IMR-90 (cell line): ENCODE measurements around the gene AGFG1. TPM values are rescaled to one million over a fixed set of nuclear protein-coding genes. Genes with fewer than 3 reads are reported as not detected.

Source experiments
- ATAC-seq: fragments of 200-7000 bp; cut with Tn5 transposase; 2 replicates; pipeline ENCODE4 v1.9.1; 2020; ENCODE audit warnings: low read depth, mild to moderate bottlenecking, moderate library complexity
- BruUV-seq: library from RNA; stranded (reverse); fragments of 400-500 nt; replicated peaks from 2 replicates; lab custom pipeline; 2021; lab: Mats Ljungman, UMichigan
- CTCF ChIA-PET: fragments of 300-600 bp; formaldehyde crosslinking; extraction: SDS; loops from one replicate; lab custom pipeline; 2021; ENCODE audit warnings: antibody characterized with exemption; lab: Yijun Ruan, JAX
- POLR2A ChIA-PET: fragments of 300-600 bp; sonication (Branson Sonifier 250); formaldehyde crosslinking; loops from one replicate; lab custom pipeline; 2022; ENCODE audit warnings: antibody characterized with exemption; ENCODE audit not compliant: unreplicated experiment; lab: Charles Lee
- DNase-seq: peaks from one replicate; pipeline ENCODE4 v3.0.0; 2013
- H2AFZ ChIP-seq: replicated peaks from 2 replicates; pipeline ENCODE3; 2013; ENCODE audit warnings: low read length, mild to moderate bottlenecking; ENCODE audit not compliant: poor library complexity
- H2AK5ac ChIP-seq: 2 replicates; pipeline ENCODE4 v1.6.1; 2013; ENCODE audit warnings: low read depth, low read length, inconsistent platforms
- H2AK9ac ChIP-seq: replicated peaks from 2 replicates; pipeline ENCODE3; 2013; ENCODE audit warnings: mild to moderate bottlenecking, low read depth, low read length, moderate library complexity; ENCODE audit not compliant: poor library complexity
- H2BK120ac ChIP-seq: 2 replicates; pipeline ENCODE4 v1.6.1; 2013; ENCODE audit warnings: low read depth, low read length, inconsistent platforms
- H2BK15ac ChIP-seq: 3 replicates; pipeline ENCODE4 v1.6.1; 2013; ENCODE audit warnings: low read depth, low read length, inconsistent platforms
- H2BK20ac ChIP-seq: 2 replicates; pipeline ENCODE4 v1.6.1; 2013; ENCODE audit warnings: low read depth, mild to moderate bottlenecking, inconsistent platforms, low read length, moderate library complexity
- H2BK5ac ChIP-seq: 2 replicates; pipeline ENCODE4 v1.6.1; 2013; ENCODE audit warnings: mild to moderate bottlenecking, low read depth, low read length, inconsistent platforms; ENCODE audit not compliant: poor library complexity, severe bottlenecking
- H3K14ac ChIP-seq: replicated peaks from 2 replicates; pipeline ENCODE4 v1.6.1; 2013; ENCODE audit warnings: low read depth, low read length, inconsistent platforms
- H3K18ac ChIP-seq: 2 replicates; pipeline ENCODE4 v1.6.1; 2013; ENCODE audit warnings: low read depth, low read length, control low read depth
- H3K23ac ChIP-seq: 2 replicates; pipeline ENCODE4 v1.6.1; 2013; ENCODE audit warnings: low read depth, low read length, inconsistent platforms
- H3K27ac ChIP-seq: 2 replicates; pipeline ENCODE4 v1.5.1; 2013; ENCODE audit warnings: mild to moderate bottlenecking, control low read depth, low read length; ENCODE audit not compliant: insufficient read depth
- H3K27me3 ChIP-seq: 2 replicates; pipeline ENCODE4 v1.6.1; 2013; ENCODE audit warnings: low read length; ENCODE audit not compliant: control insufficient read depth, insufficient read depth
- H3K36me3 ChIP-seq: 2 replicates; pipeline ENCODE4 v1.6.1; 2013; ENCODE audit warnings: low read length, mixed read lengths; ENCODE audit not compliant: control insufficient read depth, insufficient read depth
- H3K4ac ChIP-seq: 2 replicates; pipeline ENCODE4 v1.6.1; 2013; ENCODE audit warnings: low read depth, low read length, inconsistent platforms
- H3K4me1 ChIP-seq: 2 replicates; pipeline ENCODE4 v1.6.1; 2013; ENCODE audit warnings: low read length, mixed read lengths; ENCODE audit not compliant: control insufficient read depth, insufficient read depth
- H3K4me2 ChIP-seq: 2 replicates; pipeline ENCODE4 v1.6.1; 2013; ENCODE audit warnings: low read depth, mild to moderate bottlenecking, control low read depth, low read length, moderate library complexity
- H3K4me3 ChIP-seq: 2 replicates; pipeline ENCODE4 v1.5.1; 2013; ENCODE audit warnings: low read depth, mild to moderate bottlenecking, control low read depth, low read length, moderate library complexity; ENCODE audit not compliant: insufficient read depth
- H3K56ac ChIP-seq: 2 replicates; pipeline ENCODE4 v1.6.1; 2013; ENCODE audit warnings: low read length, inconsistent platforms; ENCODE audit not compliant: insufficient read depth; ENCODE audit errors: extremely low read depth
- H3K79me1 ChIP-seq, 2 experiments: 2 replicates each; pipeline ENCODE4 v1.6.1; 2013; ENCODE audit warnings: low read length in 2 of 2, inconsistent platforms in 1 of 2, low read depth in 1 of 2
- H3K9ac ChIP-seq: 2 replicates; pipeline ENCODE4 v1.6.1; 2013; ENCODE audit warnings: low read depth, low read length, control low read depth
- H3K9me1 ChIP-seq: 2 replicates; pipeline ENCODE4 v1.6.1; 2013; ENCODE audit warnings: low read length, inconsistent platforms; ENCODE audit not compliant: insufficient read depth
- H3K9me3 ChIP-seq: 2 replicates; pipeline ENCODE4 v1.6.1; 2013; ENCODE audit warnings: low read length; ENCODE audit not compliant: control insufficient read depth, insufficient read depth
- H4K20me1 ChIP-seq: 2 replicates; pipeline ENCODE4 v1.6.1; 2013; ENCODE audit warnings: low read length, inconsistent platforms; ENCODE audit not compliant: insufficient read depth
- H4K5ac ChIP-seq: 2 replicates; pipeline ENCODE4 v1.6.1; 2013; ENCODE audit warnings: mild to moderate bottlenecking, low read depth, low read length, control low read depth
- H4K8ac ChIP-seq, 2 experiments: 2 replicates each; pipeline ENCODE4 v1.6.1; 2013; ENCODE audit warnings: low read depth in 2 of 2, low read length in 2 of 2, control low read depth in 1 of 2, inconsistent platforms in 1 of 2
- H4K91ac ChIP-seq: 2 replicates; pipeline ENCODE4 v1.6.1; 2013; ENCODE audit warnings: low read depth, low read length, inconsistent platforms; ENCODE audit not compliant: insufficient read depth
- BHLHE40 ChIP-seq: fragments of 150-350 bp; IDR thresholded peaks from 2 replicates; pipeline ENCODE4 v1.6.1; 2016; ENCODE audit warnings: mild to moderate bottlenecking, low read depth, low read length
- CEBPB ChIP-seq: IDR thresholded peaks from 2 replicates; pipeline ENCODE4 v1.6.1; 2012; ENCODE audit warnings: low read depth, low read length, improper control_type of control experiment
- CHD1 ChIP-seq: IDR thresholded peaks from 2 replicates; pipeline ENCODE4 v1.6.1; 2012; ENCODE audit warnings: low read depth, low read length, improper control_type of control experiment
- FOS ChIP-seq: fragments of 150-350 bp; IDR thresholded peaks from 2 replicates; pipeline ENCODE4 v1.6.1; 2016; ENCODE audit warnings: low read depth, low read length
- MAFK ChIP-seq: IDR thresholded peaks from 2 replicates; pipeline ENCODE4 v1.6.1; 2012; ENCODE audit warnings: low read depth, low read length, improper control_type of control experiment
- MXI1 ChIP-seq: IDR thresholded peaks from 2 replicates; pipeline ENCODE4 v1.6.1; 2012; ENCODE audit warnings: low read depth, mild to moderate bottlenecking, low read length, moderate library complexity, borderline replicate concordance
- NFE2L2 ChIP-seq: fragments of 150-350 bp; IDR thresholded peaks from 2 replicates; pipeline ENCODE4 v1.6.1; 2016; ENCODE audit warnings: low read depth, mild to moderate bottlenecking, low read length
- RAD21 ChIP-seq: IDR thresholded peaks from 2 replicates; pipeline ENCODE4 v1.6.1; 2012; ENCODE audit warnings: low read length, improper control_type of control experiment
- dilution Hi-C: fragments of 300-500 bp; cut with HindIII; formaldehyde crosslinking; loops from one replicate; pipeline ENCODE4 v1.14.3; 2018; ENCODE audit warnings: low sequenced_read_pairs; ENCODE audit not compliant: unreplicated experiment
- in situ Hi-C: fragments of 300-500 bp; cut with MboI; formaldehyde crosslinking; loops from 3 replicates; pipeline ENCODE4 v1.14.3; 2019; ENCODE audit warnings: low sequenced_read_pairs, inconsistent platforms, mixed read lengths
- intact Hi-C: fragments of 100-400 bp; cut with micrococcal nuclease; formaldehyde crosslinking; loops from 2 replicates; pipeline ENCODE4 v1.10.0; 2022
- polyA plus RNA-seq, 3 experiments: library from polyadenylated mRNA; depleted of rRNA; stranded (reverse); fragments of >200 nt; gene quantifications; 2 replicates each; pipeline ENCODE4 v1.2.3, GENCODE V29; 2012; ENCODE audit warnings: low replicate concordance in 1 of 3
- total RNA-seq: library from RNA; depleted of rRNA; stranded (reverse); fragments of >200 nt; gene quantifications from 2 replicates; pipeline ENCODE4 v1.2.3, GENCODE V29; 2012
- TF ChIP-seq, protein P1 (sequence below): conservative IDR thresholded peaks from 2 replicates; pipeline ENCODE4 v1.5.1; 2012; ENCODE audit warnings: mild to moderate bottlenecking, low read depth, low read length, improper control_type of control experiment
- TF ChIP-seq, protein P2 (sequence below): fragments of 150-350 bp; IDR thresholded peaks from 2 replicates; pipeline ENCODE4 v1.6.1; 2016; ENCODE audit warnings: low read depth, mild to moderate bottlenecking, low read length, moderate library complexity, borderline replicate concordance

Gene AGFG1
- total and polyA plus RNA-seq, 2 of the 4 experiments (the other 2 are of a cell fraction) = 58.4 to 126 TPM

DNA sequence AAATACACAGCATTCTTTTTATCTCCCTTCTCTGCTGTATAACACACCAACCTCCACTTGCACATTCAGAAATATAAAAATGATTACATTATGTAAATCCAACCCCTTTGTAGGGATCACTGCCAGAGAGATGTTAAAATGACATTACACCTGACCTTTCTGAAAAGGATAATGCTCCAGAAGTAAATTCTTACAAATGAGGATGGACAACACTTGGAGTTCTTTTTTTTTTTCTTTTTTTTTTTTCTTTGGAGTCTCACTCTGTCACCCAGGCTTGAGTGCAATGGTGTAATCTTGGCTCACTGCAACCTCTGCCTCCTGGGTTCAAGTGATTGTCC is 20.3 kb upstream of the AGFG1 start:
- intact Hi-C loops = no loop called here
- Histone ChIP-seq H3K9me3 (no peaks in the 10 kb centered on the region), H3K9me1 (no peaks in the 10 kb centered on the region), H3K27ac (no peak overlapping the region), H3K23ac (no peak overlapping the region), H4K20me1 (no peaks in the 10 kb centered on the region), H3K4me3 (no peak overlapping the region), H2AK9ac (no peak overlapping the region), H2AK5ac (no peak overlapping the region), H2BK120ac (no peak overlapping the region), H3K27me3 (no peaks in the 10 kb centered on the region), H3K18ac (no peak overlapping the region), H2BK5ac (no peak overlapping the region), H4K5ac (no peak overlapping the region), H2BK15ac (no peak overlapping the region), H3K14ac (no peak overlapping the region), H3K4ac (no peak overlapping the region), H4K8ac (no peak overlapping the region), H2BK20ac (no peak overlapping the region), H3K4me1 (peaks cover 5% of the 10 kb centered on the region), H3K79me1 (no peaks in the 10 kb centered on the region), H3K36me3 (no peaks in the 10 kb centered on the region), H2AFZ (no peak overlapping the region), H3K56ac (no peak overlapping the region), H3K9ac (no peak overlapping the region), H4K91ac (no peak overlapping the region), H3K4me2 (no peak overlapping the region)
- DNase-seq (no peak), ATAC-seq (no peak)
- ChIA-PET POLR2A (no interaction called here), CTCF (no interaction called here)
- dilution Hi-C loops = no loop called here
- BruUV-seq = no TSS peak
- no peak for TF ChIP-seq CHD1
- no peak for TF ChIP-seq MXI1
- TF ChIP-seq NFE2L2 = no peak
- TF ChIP-seq, protein P1, sequence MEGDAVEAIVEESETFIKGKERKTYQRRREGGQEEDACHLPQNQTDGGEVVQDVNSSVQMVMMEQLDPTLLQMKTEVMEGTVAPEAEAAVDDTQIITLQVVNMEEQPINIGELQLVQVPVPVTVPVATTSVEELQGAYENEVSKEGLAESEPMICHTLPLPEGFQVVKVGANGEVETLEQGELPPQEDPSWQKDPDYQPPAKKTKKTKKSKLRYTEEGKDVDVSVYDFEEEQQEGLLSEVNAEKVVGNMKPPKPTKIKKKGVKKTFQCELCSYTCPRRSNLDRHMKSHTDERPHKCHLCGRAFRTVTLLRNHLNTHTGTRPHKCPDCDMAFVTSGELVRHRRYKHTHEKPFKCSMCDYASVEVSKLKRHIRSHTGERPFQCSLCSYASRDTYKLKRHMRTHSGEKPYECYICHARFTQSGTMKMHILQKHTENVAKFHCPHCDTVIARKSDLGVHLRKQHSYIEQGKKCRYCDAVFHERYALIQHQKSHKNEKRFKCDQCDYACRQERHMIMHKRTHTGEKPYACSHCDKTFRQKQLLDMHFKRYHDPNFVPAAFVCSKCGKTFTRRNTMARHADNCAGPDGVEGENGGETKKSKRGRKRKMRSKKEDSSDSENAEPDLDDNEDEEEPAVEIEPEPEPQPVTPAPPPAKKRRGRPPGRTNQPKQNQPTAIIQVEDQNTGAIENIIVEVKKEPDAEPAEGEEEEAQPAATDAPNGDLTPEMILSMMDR = no peak
- no peak for TF ChIP-seq BHLHE40
- TF ChIP-seq CEBPB = no peak
- TF ChIP-seq, protein P2, sequence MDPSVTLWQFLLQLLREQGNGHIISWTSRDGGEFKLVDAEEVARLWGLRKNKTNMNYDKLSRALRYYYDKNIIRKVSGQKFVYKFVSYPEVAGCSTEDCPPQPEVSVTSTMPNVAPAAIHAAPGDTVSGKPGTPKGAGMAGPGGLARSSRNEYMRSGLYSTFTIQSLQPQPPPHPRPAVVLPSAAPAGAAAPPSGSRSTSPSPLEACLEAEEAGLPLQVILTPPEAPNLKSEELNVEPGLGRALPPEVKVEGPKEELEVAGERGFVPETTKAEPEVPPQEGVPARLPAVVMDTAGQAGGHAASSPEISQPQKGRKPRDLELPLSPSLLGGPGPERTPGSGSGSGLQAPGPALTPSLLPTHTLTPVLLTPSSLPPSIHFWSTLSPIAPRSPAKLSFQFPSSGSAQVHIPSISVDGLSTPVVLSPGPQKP = no peak
- TF ChIP-seq RAD21 = no peak
- TF ChIP-seq MAFK = no peak
- TF ChIP-seq FOS = no peak
- in situ Hi-C loops = no loop called here
